OCI-LY7 (cell line): ENCODE measurements around the gene HMSD. TPM values are rescaled to one million over a fixed set of nuclear protein-coding genes. Genes with fewer than 3 reads are reported as not detected.

Experiments
- BruUV-seq: library from RNA; stranded (reverse); fragments of 400-500 nt; replicated peaks from 2 replicates; lab custom pipeline; 2021; lab: Mats Ljungman, UMichigan
- CTCF ChIA-PET: fragments of 300-600 bp; sonication (Branson Sonifier 250); formaldehyde crosslinking; loops from one replicate; lab custom pipeline; 2022; ENCODE audit warnings: antibody characterized with exemption; ENCODE audit not compliant: unreplicated experiment; lab: Charles Lee
- POLR2A ChIA-PET: fragments of 300-600 bp; sonication (Branson Sonifier 250); formaldehyde crosslinking; loops from one replicate; lab custom pipeline; 2022; ENCODE audit warnings: antibody characterized with exemption; lab: Charles Lee
- DNase-seq: peaks from one replicate; pipeline ENCODE4 v3.0.0-alpha.2; 2015; ENCODE audit warnings: low spot score
- H2AFZ ChIP-seq: fragments of 200-600 bp; sonication (generic), shearing (Covaris generic); 2 replicates; pipeline ENCODE4 v1.6.1; 2014; ENCODE audit warnings: mild to moderate bottlenecking, antibody characterized with exemption, low read length, moderate library complexity
- H3K27ac ChIP-seq: fragments of 200-600 bp; sonication (generic); 2 replicates; pipeline ENCODE4 v1.5.1; 2014; ENCODE audit warnings: mixed run types, low read depth, mild to moderate bottlenecking, moderate library complexity, low read length, inconsistent platforms; ENCODE audit not compliant: poor library complexity, severe bottlenecking
- H3K36me3 ChIP-seq: fragments of 200-600 bp; sonication (generic); 2 replicates; pipeline ENCODE4 v1.6.1; 2014; ENCODE audit warnings: mild to moderate bottlenecking, antibody characterized with exemption, low read length, moderate library complexity, mixed read lengths; ENCODE audit not compliant: insufficient read depth
- H3K4me1 ChIP-seq: fragments of 200-600 bp; sonication (generic); 2 replicates; pipeline ENCODE4 v1.5.1; 2014; ENCODE audit warnings: mild to moderate bottlenecking, low read length; ENCODE audit not compliant: insufficient read depth, poor library complexity, severe bottlenecking
- H3K4me2 ChIP-seq: fragments of 200-600 bp; sonication (generic); 2 replicates; pipeline ENCODE4 v1.6.1; 2014; ENCODE audit warnings: mild to moderate bottlenecking, low read length
- H3K4me3 ChIP-seq: fragments of 200-600 bp; sonication (generic); 2 replicates; pipeline ENCODE4 v1.5.1; 2014; ENCODE audit warnings: mild to moderate bottlenecking, low read depth, low read length; ENCODE audit not compliant: poor library complexity, severe bottlenecking
- H3K79me2 ChIP-seq: fragments of 200-600 bp; sonication (generic); 2 replicates; pipeline ENCODE4 v1.6.1; 2016; ENCODE audit warnings: low read depth, mild to moderate bottlenecking, low read length, moderate library complexity, mixed read lengths; ENCODE audit not compliant: insufficient read depth
- H3K9me2 ChIP-seq: fragments of 200-600 bp; sonication (generic); 2 replicates; pipeline ENCODE4 v1.6.1; 2016; ENCODE audit warnings: mild to moderate bottlenecking, low read length, mixed read lengths; ENCODE audit not compliant: insufficient read depth
- H3K9me3 ChIP-seq: fragments of 200-600 bp; sonication (generic); 2 replicates; pipeline ENCODE4 v1.6.1; 2014; ENCODE audit warnings: mild to moderate bottlenecking, mixed run types, low read length, mixed read lengths
- H4K20me1 ChIP-seq: fragments of 200-600 bp; sonication (generic); 2 replicates; pipeline ENCODE4 v1.6.1; 2014; ENCODE audit warnings: mild to moderate bottlenecking, antibody characterized with exemption, low read length, moderate library complexity, mixed read lengths; ENCODE audit not compliant: insufficient read depth
- EZH2phosphoT487 ChIP-seq: fragments of 200-600 bp; sonication (generic); IDR thresholded peaks from 2 replicates; pipeline ENCODE4 v1.6.1; 2018; ENCODE audit warnings: low read depth, borderline replicate concordance, mild to moderate bottlenecking, mixed run types, antibody characterized with exemption, low read length, moderate library complexity, mixed read lengths
- intact Hi-C: fragments of 100-400 bp; cut with micrococcal nuclease; formaldehyde crosslinking; loops from one replicate; pipeline ENCODE4 v1.10.0; 2022; ENCODE audit not compliant: unreplicated experiment
- total RNA-seq, 2 experiments: library from RNA; depleted of rRNA in 1 of 2; stranded (reverse); fragments of >200 nt in 1 of 2; shearing (Covaris generic) in 1 of 2; gene quantifications; 2 replicates each; pipeline ENCODE4 v1.2.3, GENCODE V29; 2014 to 2022
- TF ChIP-seq, protein P1 (sequence below): fragments of 200-600 bp; sonication (generic); conservative IDR thresholded peaks from 2 replicates; pipeline ENCODE4 v1.5.1; 2014; ENCODE audit warnings: mild to moderate bottlenecking, antibody characterized with exemption, low read length, moderate library complexity, mixed read lengths

HMSD gene
- total RNA-seq, 2 experiments from 2014 or later, result not detected

DNA sequence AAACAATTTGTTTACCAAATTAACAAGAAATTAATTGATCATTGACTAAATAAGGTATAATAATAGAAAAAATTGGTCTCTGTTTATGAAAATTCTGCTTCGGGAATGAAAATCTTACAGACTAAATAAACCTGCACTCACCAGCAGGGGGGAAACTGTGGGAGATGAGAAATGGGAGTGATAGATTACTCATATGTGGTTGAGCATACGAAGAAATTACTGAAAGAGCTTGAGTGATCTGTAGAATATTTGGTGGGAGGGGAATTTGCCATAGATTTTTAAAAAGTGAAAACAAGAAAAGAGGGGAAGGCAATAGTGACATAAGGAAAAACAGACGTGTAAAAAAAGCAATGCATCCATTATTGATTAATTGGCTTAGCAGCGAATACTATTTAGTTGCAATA lies 2.2 kb downstream of the HMSD start:
- Histone ChIP-seq H4K20me1 (no peaks in the 10 kb centered on the region), H3K4me1 (no peaks in the 10 kb centered on the region), H3K9me3 (no peaks in the 10 kb centered on the region), H3K79me2 (no peaks in the 10 kb centered on the region), H3K4me2 (no peak overlapping the region), H3K9me2 (no peaks in the 10 kb centered on the region), H3K4me3 (no peak overlapping the region), H2AFZ (no peak overlapping the region), H3K27ac (no peak overlapping the region), H3K36me3 (no peaks in the 10 kb centered on the region)
- no peak for DNase-seq
- TF ChIP-seq, protein P1, sequence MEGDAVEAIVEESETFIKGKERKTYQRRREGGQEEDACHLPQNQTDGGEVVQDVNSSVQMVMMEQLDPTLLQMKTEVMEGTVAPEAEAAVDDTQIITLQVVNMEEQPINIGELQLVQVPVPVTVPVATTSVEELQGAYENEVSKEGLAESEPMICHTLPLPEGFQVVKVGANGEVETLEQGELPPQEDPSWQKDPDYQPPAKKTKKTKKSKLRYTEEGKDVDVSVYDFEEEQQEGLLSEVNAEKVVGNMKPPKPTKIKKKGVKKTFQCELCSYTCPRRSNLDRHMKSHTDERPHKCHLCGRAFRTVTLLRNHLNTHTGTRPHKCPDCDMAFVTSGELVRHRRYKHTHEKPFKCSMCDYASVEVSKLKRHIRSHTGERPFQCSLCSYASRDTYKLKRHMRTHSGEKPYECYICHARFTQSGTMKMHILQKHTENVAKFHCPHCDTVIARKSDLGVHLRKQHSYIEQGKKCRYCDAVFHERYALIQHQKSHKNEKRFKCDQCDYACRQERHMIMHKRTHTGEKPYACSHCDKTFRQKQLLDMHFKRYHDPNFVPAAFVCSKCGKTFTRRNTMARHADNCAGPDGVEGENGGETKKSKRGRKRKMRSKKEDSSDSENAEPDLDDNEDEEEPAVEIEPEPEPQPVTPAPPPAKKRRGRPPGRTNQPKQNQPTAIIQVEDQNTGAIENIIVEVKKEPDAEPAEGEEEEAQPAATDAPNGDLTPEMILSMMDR, result no peak
- TF ChIP-seq EZH2phosphoT487, result no peak
- CTCF ChIA-PET, result no interaction called here
- no TSS peak for BruUV-seq
- POLR2A ChIA-PET, result no interaction called here
- intact Hi-C loops, result no loop called here

DNA sequence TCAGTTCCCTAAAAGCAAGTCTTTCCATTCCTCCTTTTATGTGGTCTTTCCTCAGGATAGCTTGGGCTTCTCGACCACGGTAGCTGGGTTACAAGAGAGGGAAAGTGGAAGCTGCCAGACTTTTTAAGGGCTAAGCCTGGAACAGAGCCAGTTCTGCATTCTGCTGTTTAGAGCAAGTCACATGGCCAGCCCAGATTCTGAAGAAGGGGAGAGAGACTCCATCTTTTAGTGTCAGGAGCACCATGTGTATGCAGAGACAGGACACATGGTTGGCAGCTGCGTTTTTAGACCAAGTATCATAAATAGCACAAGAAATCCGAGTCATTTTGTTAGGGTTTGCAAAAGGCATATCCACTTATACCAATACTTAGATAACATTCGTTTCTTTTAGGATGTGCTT lies 4.7 kb downstream of the HMSD start:
- TF ChIP-seq, protein P1, result no peak
- no peak for TF ChIP-seq EZH2phosphoT487
- Histone ChIP-seq H3K36me3 (no peaks in the 10 kb centered on the region), H3K4me1 (no peaks in the 10 kb centered on the region), H3K9me2 (no peaks in the 10 kb centered on the region), H2AFZ (no peak overlapping the region), H3K4me3 (no peak overlapping the region), H3K4me2 (no peak overlapping the region), H3K79me2 (no peaks in the 10 kb centered on the region), H4K20me1 (no peaks in the 10 kb centered on the region), H3K27ac (no peak overlapping the region), H3K9me3 (no peaks in the 10 kb centered on the region)
- POLR2A ChIA-PET, result no interaction called here
- CTCF ChIA-PET, result no interaction called here
- BruUV-seq, result no TSS peak
- intact Hi-C loops, result no loop called here
- no peak for DNase-seq

DNA sequence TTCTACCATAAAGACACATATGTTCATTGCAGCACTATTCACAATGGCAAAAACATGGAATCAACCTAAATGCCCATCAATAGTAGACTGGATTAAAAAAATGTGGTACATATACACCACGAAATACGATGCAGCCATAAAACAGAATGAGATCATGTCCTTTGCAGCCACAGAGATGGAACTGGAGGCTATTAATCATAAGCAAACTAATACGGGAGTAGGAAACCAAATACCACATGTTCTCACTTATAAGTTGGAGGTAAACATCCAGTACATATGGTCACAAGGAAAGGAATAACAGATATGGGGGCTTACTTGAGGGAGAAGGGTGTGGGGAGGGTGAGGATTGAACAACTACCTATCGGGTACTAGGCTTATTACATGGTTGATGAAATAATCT lies 7.7 kb downstream of the HMSD start:
- POLR2A ChIA-PET, result no interaction called here
- CTCF ChIA-PET, result no interaction called here
- no peaks in the 10 kb centered on the region for H3K9me2 ChIP-seq
- no peak overlapping the region for H2AFZ ChIP-seq
- H3K79me2 ChIP-seq, result no peaks in the 10 kb centered on the region
- DNase-seq, result no peak
- intact Hi-C loops, result no loop called here
- H3K4me1 ChIP-seq, result no peaks in the 10 kb centered on the region
- BruUV-seq, result no TSS peak
- no peaks in the 10 kb centered on the region for H3K36me3 ChIP-seq
- no peaks in the 10 kb centered on the region for H3K9me3 ChIP-seq
- TF ChIP-seq, protein P1, result no peak
- no peak for TF ChIP-seq EZH2phosphoT487
- H3K27ac ChIP-seq, result no peak overlapping the region
- no peaks in the 10 kb centered on the region for H4K20me1 ChIP-seq
- no peak overlapping the region for H3K4me3 ChIP-seq
- no peak overlapping the region for H3K4me2 ChIP-seq
